ENCODE results near the gene COL27A1.

The COL27A1 gene

GRCh38 chr9:114250235-114250568 is 94.9 kb downstream of the COL27A1 start:
- peak; percentile 95 for DNase-seq

- DNase-seq: no peak
Observed at GRCh38 chr9:114250648-114251047, 95.3 kb downstream of the COL27A1 start.

DNA sequence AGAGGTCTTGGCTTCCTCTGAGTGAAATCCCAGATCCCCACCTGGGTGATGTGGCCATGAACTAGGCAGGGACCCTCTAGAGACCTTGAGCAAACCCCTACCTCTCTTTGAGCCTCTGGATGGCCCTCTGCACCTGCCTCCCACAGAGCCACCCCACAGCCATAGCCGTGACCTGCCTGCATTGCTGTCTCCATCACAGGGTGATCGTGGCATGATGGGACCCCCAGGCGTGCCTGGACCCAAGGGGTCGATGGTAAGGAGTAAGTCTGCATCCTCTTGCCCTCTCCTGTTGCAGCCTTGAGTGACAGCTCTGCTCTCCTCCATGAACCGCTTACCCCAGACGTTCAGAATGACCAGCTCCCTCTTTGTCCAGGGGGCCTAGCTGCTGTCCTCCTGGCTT is 97.1 kb downstream of the COL27A1 start:
- no peak for DNase-seq

- no peak for DNase-seq
Observed at GRCh38 chr9:114256827-114257328, 101.5 kb downstream of the COL27A1 start.

GRCh38 chr9:114258218-114258617 is 102.9 kb downstream of the COL27A1 start:
- no peak for DNase-seq

DNA sequence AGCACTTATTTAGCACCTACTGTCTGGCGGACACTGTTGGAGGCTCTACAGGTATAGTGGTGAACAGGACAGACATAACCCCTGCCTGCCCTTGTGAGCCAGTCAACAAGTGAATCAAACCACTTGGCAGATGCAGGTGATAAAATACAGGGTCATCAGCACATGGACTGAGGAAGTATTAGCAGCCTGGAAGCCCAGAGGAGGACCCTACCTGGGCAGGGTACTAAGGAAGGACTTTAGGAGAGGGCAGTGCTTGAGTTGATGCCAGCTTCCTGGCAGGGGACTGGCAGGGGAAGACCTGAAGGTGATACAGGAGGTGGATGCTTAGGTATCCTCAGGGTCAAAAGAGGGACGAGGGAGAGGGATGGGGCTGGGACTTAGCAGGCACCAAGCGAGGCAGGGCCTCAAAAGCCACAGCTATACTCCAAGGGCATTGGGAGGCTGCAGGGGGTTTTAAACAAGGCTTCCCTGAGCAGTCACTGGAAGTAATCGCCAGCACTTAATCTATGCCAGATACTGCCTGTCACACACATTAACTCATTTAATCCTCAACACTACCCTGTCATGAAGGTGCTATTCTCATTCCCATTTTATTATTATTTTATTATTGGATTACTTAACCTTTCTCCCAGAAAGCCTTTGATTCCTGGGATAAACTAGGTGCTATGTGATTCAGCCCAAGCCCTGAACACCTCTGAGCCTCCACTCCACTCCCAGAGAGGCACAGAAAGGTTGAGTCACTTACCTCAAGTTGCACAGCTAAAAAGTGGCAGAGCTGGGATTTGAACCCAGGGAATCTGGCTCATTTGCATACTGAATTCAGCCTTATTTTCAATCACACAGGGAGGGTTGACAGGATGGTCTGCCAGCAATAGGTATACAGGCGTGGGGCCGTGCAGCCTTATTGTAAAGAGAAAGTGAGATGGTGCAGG is 103.8 kb downstream of the COL27A1 start:
- no peak for DNase-seq

DNA sequence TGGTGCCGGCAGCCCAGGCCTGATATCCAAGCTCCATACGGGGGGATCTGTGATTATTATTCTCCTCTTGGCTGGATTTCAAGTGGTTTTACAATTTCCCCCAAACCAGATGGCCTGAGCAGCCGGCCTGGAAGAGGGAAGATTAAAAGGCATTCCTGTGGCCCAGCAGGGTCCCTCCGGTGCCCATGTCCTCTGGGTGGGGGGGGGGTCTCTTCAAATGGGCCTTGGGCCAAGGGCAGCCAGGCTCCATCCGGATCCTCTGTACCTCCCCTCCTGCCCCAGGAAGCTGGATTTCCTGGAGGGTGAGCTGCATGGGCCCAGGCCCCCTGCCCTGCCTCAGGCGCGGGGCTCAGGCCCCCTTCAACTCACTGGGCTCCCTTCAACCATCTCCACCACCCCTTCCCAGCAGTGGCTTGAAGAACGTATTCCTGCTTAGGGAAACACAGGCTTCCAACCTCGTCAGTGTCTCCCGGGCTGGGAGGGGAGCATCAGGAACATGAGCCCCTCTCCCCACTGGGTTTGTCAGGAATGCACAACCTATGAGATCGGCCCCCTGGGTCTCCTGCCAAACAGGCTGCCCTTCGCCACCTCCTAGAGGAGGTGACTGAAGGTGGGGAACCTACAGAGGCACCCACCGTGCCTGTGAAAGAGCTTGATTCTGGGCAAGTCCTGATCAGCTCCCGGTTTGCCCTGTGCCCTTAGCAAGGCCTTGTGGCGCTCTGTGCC is 104.6 kb downstream of the COL27A1 start:
- DNase-seq: no peak

GRCh38 chr9:114261026-114261425 is 105.7 kb downstream of the COL27A1 start:
- no peak for DNase-seq

GRCh38 chr9:114261987-114262386 is 106.7 kb downstream of the COL27A1 start:
- DNase-seq: no peak

GRCh38 chr9:114263853-114264510 is 108.6 kb downstream of the COL27A1 start:
- no peak for DNase-seq

DNA sequence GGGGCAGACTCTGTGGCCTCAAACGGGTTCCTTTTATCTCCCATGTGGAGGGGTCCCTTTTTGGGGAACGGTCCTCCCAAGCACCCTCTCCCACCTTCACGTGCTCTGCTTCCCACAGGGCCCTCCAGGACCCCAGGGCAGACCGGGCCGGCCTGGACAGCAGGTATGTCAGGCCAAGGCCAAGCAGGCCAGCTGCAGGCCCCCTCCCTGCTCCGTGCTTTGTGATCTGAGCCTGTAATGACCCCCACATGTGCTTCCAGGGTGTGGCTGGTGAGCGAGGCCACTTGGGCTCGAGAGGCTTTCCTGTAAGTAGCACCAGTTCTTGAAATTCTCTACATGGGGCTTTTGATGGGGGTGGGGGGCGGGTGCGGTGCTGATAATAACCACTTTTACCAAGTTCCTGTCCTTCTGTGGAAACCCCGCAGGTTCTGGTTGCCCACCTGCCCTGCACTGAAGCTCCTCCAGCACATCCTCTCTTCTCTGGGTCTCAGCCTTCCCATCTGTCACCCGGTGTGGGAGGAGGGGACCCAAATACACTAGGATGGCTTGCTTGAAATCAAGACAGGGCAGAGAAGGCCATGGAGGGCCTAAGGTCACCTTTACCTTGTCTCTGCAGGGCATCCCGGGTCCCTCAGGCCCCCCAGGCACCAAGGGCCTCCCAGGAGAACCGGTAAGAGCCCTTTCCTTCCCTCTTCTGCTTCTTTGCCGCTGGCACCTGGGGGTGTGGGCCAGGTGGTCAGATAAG is 109.6 kb downstream of the COL27A1 start:
- peak; percentile 49 for DNase-seq

- no peak for DNase-seq
Observed at GRCh38 chr9:114266969-114267368, 111.6 kb downstream of the COL27A1 start.

GRCh38 chr9:114269023-114269422 is 113.7 kb downstream of the COL27A1 start:
- DNase-seq: no peak

DNA sequence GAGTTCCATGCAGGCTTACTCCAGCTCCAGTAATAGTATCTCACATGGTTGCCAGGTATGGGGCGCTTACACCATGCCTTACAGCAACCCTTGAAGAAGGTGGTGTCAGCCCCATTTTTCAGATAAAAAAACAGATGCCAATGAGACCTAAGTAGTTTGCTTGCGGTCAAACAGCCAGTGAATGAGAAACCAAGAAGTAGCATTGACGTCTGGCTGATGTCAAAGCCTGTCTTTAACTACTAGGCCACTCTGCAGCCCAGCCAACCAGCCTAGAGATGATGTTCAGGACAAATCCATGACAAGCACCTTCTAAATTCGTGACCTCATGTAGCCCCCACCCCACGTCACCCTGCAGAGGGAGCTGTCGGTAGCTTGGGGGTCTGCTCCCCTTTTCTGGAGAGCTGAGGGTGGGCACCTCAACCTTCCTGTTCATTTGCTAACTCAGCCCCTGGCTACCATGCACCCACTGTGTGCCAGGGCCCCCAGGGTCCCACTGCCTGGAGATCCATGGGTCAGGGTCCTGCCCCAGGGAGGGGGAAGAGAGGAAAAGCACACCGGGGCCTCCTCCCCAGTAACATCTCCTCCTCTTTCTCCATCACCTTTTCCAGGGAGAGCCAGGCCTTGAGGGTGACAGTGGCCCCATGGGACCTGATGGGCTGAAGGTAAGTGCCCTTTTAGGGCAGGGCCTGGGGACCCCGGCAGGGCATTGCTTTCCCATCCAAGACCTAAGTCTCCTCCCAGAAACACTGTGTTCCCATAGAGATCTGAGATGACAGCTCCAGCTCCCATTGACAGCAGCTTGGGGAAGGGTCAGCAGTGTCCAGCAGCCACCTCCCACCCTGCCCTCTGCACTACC is 115.0 kb downstream of the COL27A1 start:
- DNase-seq: no peak

GRCh38 chr9:114271556-114272510 is 116.5 kb downstream of the COL27A1 start:
- DNase-seq: peak; percentile 28

GRCh38 chr9:114272739-114273431 is 117.5 kb downstream of the COL27A1 start:
- peak; percentile 32 for DNase-seq

GRCh38 chr9:114273461-114273881 is 118.1 kb downstream of the COL27A1 start:
- peak; percentile 38 for DNase-seq

GRCh38 chr9:114274217-114274616 is 118.9 kb downstream of the COL27A1 start:
- no peak for DNase-seq

DNA sequence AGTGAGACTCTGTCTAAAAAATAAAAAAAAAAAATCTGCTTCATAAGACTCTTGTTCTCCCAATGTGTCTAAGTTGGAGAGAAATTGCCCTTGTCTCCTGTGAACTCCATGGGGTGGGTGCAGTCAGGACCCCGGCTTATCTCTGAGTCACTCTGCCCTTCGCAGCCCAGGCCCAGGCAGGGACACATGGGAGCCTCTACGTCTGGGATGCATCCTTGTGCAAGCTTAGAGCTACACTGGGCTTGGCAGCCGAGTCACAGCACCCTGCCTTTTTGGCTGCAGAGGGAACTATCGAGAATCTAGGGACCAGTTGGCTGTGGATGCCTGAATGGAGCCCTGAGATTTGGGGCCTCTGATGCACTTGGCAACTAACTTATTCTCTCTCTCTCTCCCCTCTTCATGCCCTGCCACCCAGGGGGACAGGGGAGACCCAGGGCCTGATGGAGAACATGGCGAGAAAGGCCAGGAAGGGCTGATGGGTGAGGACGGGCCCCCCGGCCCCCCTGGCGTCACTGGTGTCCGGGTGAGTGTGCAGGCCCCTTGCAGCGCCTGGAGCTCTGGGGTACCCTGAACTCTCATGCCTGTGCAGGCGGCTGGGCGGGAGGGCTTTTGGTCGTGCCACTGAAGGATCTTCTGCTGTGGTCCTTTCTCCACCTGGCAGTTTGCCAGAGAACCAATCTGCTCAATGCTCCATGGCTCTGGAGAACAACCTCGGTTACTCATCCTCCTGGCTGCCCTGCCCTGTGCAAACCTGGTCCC is 120.1 kb downstream of the COL27A1 start:
- DNase-seq: peak; percentile 42

Measured in right forelimb (tissue), 1 donor.